Measurements from ENCODE around the gene FMNL3. TPM values are rescaled to one million over a fixed set of nuclear protein-coding genes. Genes with fewer than 3 reads are reported as not detected.
"Not testable (repeated sequence)": the region's sequence is repeated elsewhere in the genome, so short reads cannot be mapped to it uniquely, and the experiment has no call there.

The FMNL3 gene
- total RNA-seq, 1 donor from 2014 or later: 80.3 TPM

DNA sequence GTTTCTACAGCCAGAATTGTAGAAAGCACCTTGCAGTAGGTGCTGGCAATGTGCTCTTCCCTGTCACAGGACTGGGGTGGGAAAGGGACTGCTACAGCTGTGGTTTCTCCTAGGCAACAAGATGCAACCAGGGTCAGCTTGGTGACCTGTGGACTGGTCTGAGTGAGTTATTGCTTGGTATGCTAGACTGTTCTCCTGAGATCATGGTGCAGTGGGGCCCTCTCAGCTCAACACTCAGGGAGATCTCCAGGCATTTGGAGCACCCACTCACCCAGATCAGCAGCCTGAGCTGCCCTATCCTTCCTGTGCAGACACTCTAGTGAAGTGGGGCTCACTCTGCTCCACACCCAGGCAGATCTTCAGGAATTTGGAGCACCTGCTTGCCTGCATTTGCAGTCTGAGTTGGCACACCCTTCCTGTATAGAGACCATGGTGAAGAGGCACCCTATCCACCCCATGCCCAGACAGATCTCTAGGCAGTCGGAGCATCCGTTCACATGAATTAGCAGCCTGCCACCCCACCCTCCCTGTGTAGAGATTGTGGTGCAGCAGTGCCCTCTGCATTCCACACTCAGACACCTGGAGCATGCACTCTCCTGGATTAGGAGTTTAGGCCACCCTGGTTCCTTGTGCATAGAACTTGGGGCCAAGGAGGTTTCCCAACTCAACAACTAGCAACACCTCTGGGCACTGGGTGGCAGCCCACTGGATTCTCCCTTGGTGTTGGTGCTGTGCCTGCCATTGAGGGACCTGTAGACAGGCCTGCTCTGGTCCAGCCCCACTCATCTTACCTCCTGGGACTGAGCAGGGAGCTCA is 97.9 kb downstream of the FMNL3 start:
- DNase-seq (ENCODE audit: low read depth, low spot score): no peak

DNA sequence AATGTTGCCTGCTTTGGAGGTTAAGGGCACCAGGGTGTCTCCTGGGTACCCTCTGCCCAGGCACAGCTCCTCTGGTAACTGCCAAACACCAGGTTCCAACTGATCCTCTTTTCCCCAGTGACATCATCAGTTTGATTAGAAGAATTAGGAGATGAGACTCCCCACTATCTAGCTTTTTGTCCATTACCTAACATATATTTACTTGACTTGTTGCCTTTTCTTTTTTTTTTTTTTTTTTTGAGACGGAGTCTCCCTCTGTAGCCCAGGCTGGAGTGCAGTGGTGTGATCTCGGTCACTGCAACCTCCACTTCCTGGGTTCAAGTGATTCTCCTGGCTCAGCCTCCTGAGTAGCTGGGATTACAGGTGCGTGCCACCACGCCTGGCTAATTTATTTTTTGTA is 101.7 kb downstream of the FMNL3 start, which contains the start of gene FAM186B:
TSS of gene FAM186B (minus strand) at position 101 of the 400 bp plus-strand sequence. CDS start 162 bp downstream, outside the sequence.
- DNase-seq (ENCODE audit: low read depth, low spot score): not testable (repeated sequence)

DNA sequence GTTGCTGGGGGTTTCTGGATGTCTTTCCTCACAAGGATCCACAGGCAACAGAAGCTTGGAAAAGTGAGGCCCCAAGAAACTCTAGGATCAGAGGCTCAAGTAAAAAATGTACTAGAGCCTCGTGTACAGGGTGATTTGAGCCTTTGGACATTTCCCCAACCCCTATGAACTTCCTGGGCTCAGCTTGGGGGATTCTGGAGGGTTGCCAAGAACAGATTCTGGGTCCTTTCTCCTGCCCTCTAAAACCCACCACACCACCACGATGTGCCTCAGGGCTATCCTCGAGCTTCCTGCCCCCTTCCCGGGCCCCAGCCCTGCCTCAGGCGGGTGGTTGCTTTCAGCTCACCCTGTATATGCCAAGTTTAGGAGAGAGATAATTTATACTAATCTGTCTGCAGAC is 102.3 kb downstream of the FMNL3 start:
- DNase-seq (ENCODE audit: low read depth, low spot score): no peak

DNA sequence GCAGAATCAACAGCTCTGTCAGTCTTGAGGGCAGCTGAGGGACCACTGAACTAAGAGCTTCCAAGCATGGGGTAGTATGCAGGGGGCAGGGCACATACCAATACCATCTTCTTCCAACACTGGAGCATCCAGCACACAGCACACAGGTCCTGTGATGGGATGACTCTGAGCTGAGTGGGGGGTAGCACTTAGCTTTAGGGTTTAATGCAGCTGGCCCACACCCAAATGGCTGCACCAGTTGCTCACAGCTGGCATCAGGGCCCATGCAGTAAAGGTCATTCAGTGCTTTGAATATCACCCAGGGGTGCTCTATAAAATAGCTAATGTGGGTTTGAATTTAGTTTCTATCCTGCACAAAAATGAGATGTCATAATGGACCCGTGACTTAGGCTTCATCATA is 103.5 kb downstream of the FMNL3 start:
- no peak for DNase-seq (ENCODE audit: low read depth, low spot score)

DNA sequence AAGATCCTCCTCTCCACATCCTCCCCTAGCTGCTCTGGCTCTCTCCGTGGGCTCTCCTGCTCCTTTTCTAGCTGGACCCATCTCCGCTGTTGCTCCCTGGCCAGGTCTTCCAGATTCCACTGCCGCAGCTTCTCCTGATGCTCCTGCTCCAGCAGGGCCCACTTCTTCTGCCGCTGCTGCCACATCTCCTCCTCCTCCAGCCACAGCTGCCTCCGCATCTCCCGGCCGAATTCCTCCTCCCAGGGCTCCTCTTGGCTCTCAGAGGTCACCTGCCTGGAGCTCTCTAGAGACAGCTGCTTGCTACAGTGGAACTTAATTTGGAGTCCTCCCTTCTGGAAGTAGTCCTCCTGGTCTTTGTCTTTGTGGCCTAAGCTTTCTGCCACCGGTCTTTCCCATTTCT is 107.2 kb downstream of the FMNL3 start:
- DNase-seq (ENCODE audit: low read depth, low spot score): no peak

DNA sequence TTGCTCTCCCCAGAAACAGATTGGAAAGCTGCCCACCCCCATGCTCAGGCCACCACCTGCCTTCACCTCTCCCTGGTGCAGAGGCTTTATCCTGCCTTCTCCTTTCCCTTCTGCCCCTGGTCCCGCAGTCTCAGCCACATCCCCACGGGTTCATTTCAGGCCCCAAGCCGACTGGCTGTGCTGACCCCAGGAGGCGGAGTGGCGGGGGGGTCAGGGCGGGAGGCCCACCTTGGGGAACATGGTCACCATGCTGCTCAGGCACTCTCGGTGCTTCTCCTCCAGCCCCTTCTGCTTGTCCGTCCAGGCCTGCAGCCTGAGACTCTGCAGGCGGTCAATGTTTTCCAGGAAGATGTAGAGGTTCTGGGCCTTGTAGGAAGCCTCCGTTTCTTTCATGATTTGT is 108.7 kb downstream of the FMNL3 start:
- DNase-seq (ENCODE audit: low read depth, low spot score): no peak

DNA sequence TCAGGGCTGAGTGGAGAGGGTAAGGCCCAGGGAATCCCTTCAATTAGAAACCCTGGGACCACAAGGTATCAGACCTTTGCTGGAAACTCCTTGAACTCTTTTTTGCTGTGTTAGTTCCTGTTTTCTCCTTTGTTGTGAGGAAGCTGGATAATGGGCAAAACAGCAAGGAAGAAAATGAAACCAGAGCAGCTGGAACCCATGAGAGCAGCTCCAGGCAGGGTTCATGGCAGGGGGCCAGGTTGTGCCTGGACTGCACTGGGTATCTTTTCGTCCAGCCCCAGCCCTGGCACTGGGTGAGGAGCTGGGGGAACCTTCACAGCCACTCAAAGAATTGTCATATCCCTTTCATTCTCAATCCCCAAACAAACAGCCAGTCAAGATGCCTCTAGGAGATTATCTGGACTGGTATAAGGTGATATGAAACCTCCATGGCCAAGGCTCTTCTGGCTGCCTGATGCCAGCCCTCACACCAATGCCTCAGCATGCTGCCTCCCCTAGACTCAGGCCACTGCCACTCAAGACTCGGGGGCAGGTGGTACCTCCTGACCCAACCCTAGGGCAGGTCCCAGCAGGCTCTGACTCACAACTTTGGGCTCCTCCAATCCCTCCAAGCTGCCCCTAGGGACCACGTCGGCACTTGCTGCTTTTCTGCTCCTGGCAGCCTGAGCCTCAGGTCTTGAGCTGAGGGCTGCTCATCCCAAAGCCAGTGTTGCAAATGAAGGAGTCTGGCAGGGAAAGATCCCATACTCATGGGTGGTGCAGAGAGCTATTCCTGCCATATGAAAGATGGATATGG is 118.3 kb downstream of the FMNL3 start:
- no peak for DNase-seq (ENCODE audit: low read depth, low spot score)

DNA sequence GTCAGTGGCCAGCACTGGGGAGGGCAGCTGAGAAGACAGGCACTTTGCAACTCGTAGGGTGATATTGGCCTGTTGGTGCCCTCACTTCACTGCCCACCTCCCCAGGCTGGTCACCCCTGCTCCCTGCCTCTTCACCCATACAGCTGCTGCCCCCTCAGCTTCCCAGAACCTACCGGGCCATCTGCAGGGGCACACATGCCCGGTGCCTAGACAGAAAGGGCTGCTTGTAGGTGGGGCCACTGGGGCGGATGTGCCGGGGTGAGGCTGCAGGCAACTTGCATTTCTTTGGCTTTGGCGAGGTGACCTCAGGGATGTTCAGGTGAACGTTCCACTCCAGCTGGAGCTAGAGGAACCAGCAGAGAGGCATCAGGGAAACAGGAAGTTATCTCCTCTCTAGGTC is 118.9 kb downstream of the FMNL3 start:
- DNase-seq (ENCODE audit: low read depth, low spot score): no peak

DNA sequence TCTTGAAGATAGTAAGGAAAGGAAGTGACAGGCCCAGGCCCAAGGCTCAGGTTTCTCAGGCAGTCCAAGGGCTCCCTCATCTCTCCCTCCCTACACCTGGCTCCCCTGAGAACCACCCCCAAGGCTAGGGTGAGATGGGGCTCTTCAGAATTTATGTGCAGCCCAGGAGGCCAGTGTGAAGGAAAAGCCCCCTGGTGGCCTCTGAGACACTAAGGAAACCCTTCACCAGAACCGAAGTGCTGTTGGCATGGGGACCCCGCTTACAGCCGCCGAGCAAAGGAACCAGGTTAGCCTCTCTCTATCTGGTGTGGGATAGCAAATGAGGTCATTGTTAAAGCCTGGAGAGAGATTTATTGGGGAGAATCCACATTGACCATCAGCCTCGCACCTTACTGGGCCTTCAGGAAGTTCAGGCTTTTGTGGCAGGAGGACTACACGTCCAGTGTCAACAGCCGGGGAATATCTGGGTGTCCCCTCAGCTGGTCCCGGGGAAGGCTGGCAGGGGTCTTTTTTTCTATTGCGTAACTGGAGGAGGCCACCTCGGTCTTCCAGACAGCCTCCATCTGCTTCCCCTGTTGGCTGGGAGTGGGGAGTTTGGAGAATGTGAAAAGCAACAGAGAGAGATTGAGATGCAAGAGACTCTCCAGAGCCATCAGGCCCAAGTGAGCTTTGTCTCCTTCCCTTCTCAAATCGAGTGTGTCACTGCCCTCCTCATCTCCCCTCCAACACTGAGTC is 119.9 kb downstream of the FMNL3 start:
- DNase-seq (ENCODE audit: low read depth, low spot score): no peak

Other genes with a start within 250 kb of the FMNL3 start
- 0.26 and 0.28 TPM in 2 replicates for gene KCNH3, start 168.4 kb downstream of the FMNL3 start, total RNA-seq
- gene MCRS1, start 139.3 kb downstream of the FMNL3 start, total RNA-seq: 76.9 and 79.0 TPM in 2 replicates
- 0.11 and 0.13 TPM in 2 replicates for gene FAM186B, start 101.8 kb downstream of the FMNL3 start, total RNA-seq
- gene PRPF40B, start 83.8 kb downstream of the FMNL3 start, total RNA-seq: 4.1 and 5.7 TPM in 2 replicates
- gene TMBIM6, start 34.2 kb upstream of the FMNL3 start, total RNA-seq: 333 and 433 TPM in 2 replicates
- gene NCKAP5L, start 121.0 kb upstream of the FMNL3 start, total RNA-seq: 11.8 and 11.9 TPM in 2 replicates
- gene BCDIN3D, start 135.7 kb upstream of the FMNL3 start, total RNA-seq: 2.3 and 3.1 TPM in 2 replicates
- not detected in 2 replicates for gene FAIM2, start 196.5 kb upstream of the FMNL3 start, total RNA-seq
- not detected in 2 replicates for gene AQP2, start 243.3 kb upstream of the FMNL3 start, total RNA-seq